ENCODE measurements around the gene CLCN4.

CLCN4 gene

GRCh38 chrX:10208281-10208856 is 51.6 kb downstream of the CLCN4 start:
- no peak overlapping the region for H3K27ac ChIP-seq
- TF ChIP-seq ZFX (IDR thresholded peaks at IDR 0.05; ENCODE audit: borderline replicate concordance) (no peak), CTCF (IDR thresholded peaks at IDR 0.05) (no peak)

- TF ChIP-seq CTCF (IDR thresholded peaks at IDR 0.05) (no peak), ZFX (IDR thresholded peaks at IDR 0.05; ENCODE audit: borderline replicate concordance) (no peak)
- no peak overlapping the region for H3K27ac ChIP-seq
These were observed 52.2 kb downstream of the CLCN4 start for GRCh38 chrX:10208953-10209352.

- H3K27ac ChIP-seq, result no peak overlapping the region
- TF ChIP-seq ZFX (IDR thresholded peaks at IDR 0.05; ENCODE audit: borderline replicate concordance) (no peak), CTCF (IDR thresholded peaks at IDR 0.05) (no peak)
These were observed 55.6 kb downstream of the CLCN4 start for GRCh38 chrX:10212395-10212794.

- H3K27ac ChIP-seq, result no peak overlapping the region
- TF ChIP-seq ZFX (IDR thresholded peaks at IDR 0.05; ENCODE audit: borderline replicate concordance) (no peak), CTCF (IDR thresholded peaks at IDR 0.05) (no peak)
These were observed 56.9 kb downstream of the CLCN4 start for GRCh38 chrX:10213716-10214115.

- TF ChIP-seq ZFX (IDR thresholded peaks at IDR 0.05; ENCODE audit: borderline replicate concordance), result no peak
- no peak for TF ChIP-seq CTCF (IDR thresholded peaks at IDR 0.05)
- no peak overlapping the region for H3K27ac ChIP-seq
These were observed 59.4 kb downstream of the CLCN4 start for GRCh38 chrX:10216208-10216607.

- H3K27ac ChIP-seq, result no peak overlapping the region
- TF ChIP-seq ZFX (IDR thresholded peaks at IDR 0.05; ENCODE audit: borderline replicate concordance), result no peak
- no peak for TF ChIP-seq CTCF (IDR thresholded peaks at IDR 0.05)
These were observed 60.4 kb downstream of the CLCN4 start for GRCh38 chrX:10217198-10217597.

GRCh38 chrX:10221651-10222050 is 64.9 kb downstream of the CLCN4 start:
- H3K27ac ChIP-seq, result no peak overlapping the region
- no peak for TF ChIP-seq CTCF (IDR thresholded peaks at IDR 0.05)
- TF ChIP-seq ZFX (IDR thresholded peaks at IDR 0.05; ENCODE audit: borderline replicate concordance), result no peak

Measured in 22Rv1 (cell line).